ENCODE measurements around the gene CYB561.

GRCh38 chr17:63405020-63405419 is 41.1 kb downstream of the CYB561 start:
- TF ChIP-seq POU2F2 (IDR thresholded peaks at IDR 0.05; ENCODE audit: low read depth, low read length) = no peak
- no peak for TF ChIP-seq POLR2A (IDR thresholded peaks at IDR 0.05; ENCODE audit: low read depth, low read length)
- no peak for TF ChIP-seq POLR2AphosphoS5 (IDR thresholded peaks at IDR 0.05; ENCODE audit: low read depth, low read length)
